Activated CD4-positive, alpha-beta memory T cell treated with anti-CD3 and anti-CD28 coated beads for 36 hours (primary cell): ENCODE results near the gene CTAGE9. TPM values are rescaled to one million over a fixed set of nuclear protein-coding genes. Genes with fewer than 3 reads are reported as not detected.
A peak's percentile ranks its signal among the peaks of the same experiment; 100 is the strongest.
"Not testable (repeated sequence)": the region's sequence is repeated elsewhere in the genome, so short reads cannot be mapped to it uniquely, and the experiment has no call there.

Experiments used
- CTCF ChIA-PET: fragments of 350-600 bp; sonication (Branson Sonifier 250); formaldehyde crosslinking; loops from one replicate; lab custom pipeline; 2021; ENCODE audit warnings: antibody characterized with exemption, inconsistent platforms; lab: Charles Lee
- POLR2A ChIA-PET: fragments of 350-600 bp; sonication (Branson Sonifier 250); formaldehyde crosslinking; loops from one replicate; lab custom pipeline; 2021; ENCODE audit warnings: antibody characterized with exemption; lab: Charles Lee
- DNase-seq: peaks from one replicate; pipeline ENCODE4 v3.0.0-alpha.2; 2020
- H3K27ac Mint-ChIP-seq: one replicate; pipeline ENCODE4 v1.8.0; 2021; ENCODE audit warnings: mixed read lengths
- H3K27me3 Mint-ChIP-seq: one replicate; pipeline ENCODE4 v1.8.0; 2021; ENCODE audit warnings: mixed read lengths
- H3K36me3 Mint-ChIP-seq: one replicate; pipeline ENCODE4 v1.8.0; 2021; ENCODE audit warnings: mixed read lengths
- H3K4me1 Mint-ChIP-seq: one replicate; pipeline ENCODE4 v1.8.0; 2021; ENCODE audit warnings: low read depth, mixed read lengths
- H3K4me3 Mint-ChIP-seq: one replicate; pipeline ENCODE4 v1.8.0; 2021; ENCODE audit warnings: mild to moderate bottlenecking, mixed read lengths
- H3K9me3 Mint-ChIP-seq: one replicate; pipeline ENCODE4 v1.8.0; 2021; ENCODE audit warnings: mixed read lengths
- intact Hi-C: fragments of 100-400 bp; cut with micrococcal nuclease; formaldehyde crosslinking; loops from one replicate; pipeline ENCODE4 v1.15.1; 2023
- total RNA-seq, 2 experiments: library from RNA; stranded (reverse); gene quantifications; one replicate each; pipeline ENCODE4 v1.2.3, GENCODE V29; 2021

CTAGE9 gene
- total RNA-seq, 2 experiments from 2014 or later = not detected

GRCh38 chr6:131724114-131724513 is 13.3 kb upstream of the CTAGE9 start:
- Mint-ChIP-seq H3K9me3 (peaks cover 2% of the 10 kb centered on the region), H3K27me3 (no peaks in the 10 kb centered on the region), H3K36me3 (peaks cover 5% of the 10 kb centered on the region), H3K4me1 (peaks cover 2% of the 10 kb centered on the region), H3K27ac (no peak overlapping the region), H3K4me3 (no peak overlapping the region)
- ChIA-PET POLR2A (no interaction called here), CTCF (no interaction called here)
- DNase-seq = no peak
- intact Hi-C loops = no loop called here

DNA sequence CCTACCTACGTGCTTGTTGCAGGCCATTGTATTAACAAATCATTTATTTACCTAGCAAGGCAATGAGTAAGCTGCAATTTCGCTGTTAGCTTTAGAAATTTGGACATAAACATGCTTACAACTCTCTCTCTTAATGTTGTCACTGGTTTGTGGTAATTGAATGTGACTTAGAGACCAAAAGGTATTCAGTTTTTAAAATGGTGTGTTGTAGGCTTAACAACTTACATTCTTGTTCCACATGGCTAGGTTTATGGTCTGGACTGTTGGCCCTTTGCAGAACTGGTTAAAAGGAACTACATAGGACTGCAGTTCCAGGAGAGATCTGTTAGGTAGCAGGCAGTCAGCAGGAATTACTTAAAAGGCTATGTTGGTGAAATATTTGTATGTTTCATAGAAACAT is 10.3 kb upstream of the CTAGE9 start:
- no peak for DNase-seq
- POLR2A ChIA-PET = no interaction called here
- no peaks in the 10 kb centered on the region for H3K4me1 Mint-ChIP-seq
- CTCF ChIA-PET = interaction anchor here (0.8 kb wide), 1 partner anchor 10 kb away, joined by 3 read pairs; no protein-coding TSS in a partner anchor
- intact Hi-C loops = no loop called here
- no peak overlapping the region for H3K4me3 Mint-ChIP-seq
- no peak overlapping the region for H3K27ac Mint-ChIP-seq
- H3K27me3 Mint-ChIP-seq = no peaks in the 10 kb centered on the region
- peaks cover 1% of the 10 kb centered on the region for H3K36me3 Mint-ChIP-seq
- peaks cover under 1% of the 10 kb centered on the region for H3K9me3 Mint-ChIP-seq

DNA sequence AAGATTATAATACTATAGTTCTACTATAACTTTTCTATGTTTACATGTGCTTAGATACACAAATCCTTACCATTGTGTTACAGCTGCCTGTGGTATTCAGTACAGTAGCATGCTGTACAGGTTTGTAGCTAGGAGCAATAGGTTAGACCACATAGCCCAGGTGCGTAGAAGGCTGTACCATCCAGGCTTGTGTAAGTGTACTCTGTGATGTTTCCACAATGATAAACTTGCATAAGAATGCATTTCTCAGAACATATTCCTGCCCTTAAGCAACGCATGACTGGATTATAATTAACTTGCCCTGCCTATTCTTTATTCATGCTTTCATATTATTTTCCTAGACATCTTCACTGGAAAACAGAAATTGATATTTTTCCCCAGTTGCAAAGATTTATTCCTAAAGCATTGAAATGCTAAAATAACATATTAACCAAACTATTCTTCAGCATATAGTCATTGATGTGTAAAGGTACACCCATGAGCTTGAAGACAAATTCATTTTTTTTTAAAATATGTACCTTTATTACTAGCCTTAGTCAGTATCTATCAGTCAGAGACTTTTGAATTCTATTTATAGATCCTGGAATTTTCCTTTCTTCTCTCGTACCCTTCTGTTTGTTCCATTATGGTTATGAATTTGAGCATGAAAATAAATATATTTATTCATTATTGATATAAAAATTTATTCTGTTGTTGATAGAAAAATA is 7.2 kb upstream of the CTAGE9 start:
- no peaks in the 10 kb centered on the region for H3K4me1 Mint-ChIP-seq
- CTCF ChIA-PET = no interaction called here
- POLR2A ChIA-PET = no interaction called here

DNA sequence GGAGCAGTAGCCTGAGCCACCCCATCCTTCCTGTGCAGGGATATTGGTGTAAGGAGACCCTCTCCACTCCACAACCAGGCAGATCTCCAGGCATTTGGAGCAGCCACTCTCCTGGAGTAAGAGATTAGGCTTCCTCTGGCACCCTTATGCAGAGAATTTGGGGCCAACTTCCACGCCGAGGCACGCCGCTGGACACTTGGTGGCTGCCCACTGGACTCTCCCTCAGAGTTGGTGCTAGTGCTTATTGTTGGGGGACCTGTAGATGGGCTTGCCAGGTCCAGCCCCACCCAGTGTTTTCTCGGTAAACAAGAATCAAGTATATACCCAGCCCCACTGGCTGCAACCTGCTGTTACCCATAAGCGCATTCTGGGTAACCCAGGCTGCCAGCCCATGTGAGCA is 4.8 kb upstream of the CTAGE9 start:
- DNase-seq, H3K4me1 Mint-ChIP-seq, H3K4me3 Mint-ChIP-seq, CTCF ChIA-PET, H3K9me3 Mint-ChIP-seq, POLR2A ChIA-PET, H3K27me3 Mint-ChIP-seq, H3K36me3 Mint-ChIP-seq, intact Hi-C loops, H3K27ac Mint-ChIP-seq: not testable (repeated sequence)

More for the DNA sequence above, 7.2 kb upstream of the CTAGE9 start:
- intact Hi-C loops = no loop called here
- Mint-ChIP-seq H3K9me3 (no peaks in the 10 kb centered on the region), H3K36me3 (no peaks in the 10 kb centered on the region), H3K27ac (no peak overlapping the region), H3K27me3 (no peaks in the 10 kb centered on the region), H3K4me3 (no peak overlapping the region)
- DNase-seq = no peak

DNA sequence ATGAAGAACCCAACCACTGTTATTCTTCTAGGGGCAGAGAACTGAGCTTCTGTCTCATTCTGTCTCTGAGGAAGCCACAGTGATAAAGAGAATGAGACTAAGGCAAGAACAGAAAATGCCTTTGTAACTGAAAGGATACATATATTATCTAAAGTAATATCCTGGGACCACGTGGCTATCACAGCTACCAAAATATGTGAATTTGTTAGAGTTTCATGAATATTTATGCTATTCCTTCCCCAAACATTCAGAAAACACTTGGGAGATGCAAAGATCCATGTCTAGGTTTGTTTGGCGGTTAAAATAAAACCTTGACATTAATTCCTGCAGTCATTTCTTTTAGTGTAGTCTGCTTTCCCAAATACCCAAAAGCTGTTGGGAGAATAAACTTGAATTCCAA is 6.9 kb downstream of the CTAGE9 start:
- H3K9me3 Mint-ChIP-seq, H3K27ac Mint-ChIP-seq, H3K4me3 Mint-ChIP-seq, DNase-seq, CTCF ChIA-PET, H3K27me3 Mint-ChIP-seq, H3K36me3 Mint-ChIP-seq, POLR2A ChIA-PET, H3K4me1 Mint-ChIP-seq, intact Hi-C loops: not testable (repeated sequence)

DNA sequence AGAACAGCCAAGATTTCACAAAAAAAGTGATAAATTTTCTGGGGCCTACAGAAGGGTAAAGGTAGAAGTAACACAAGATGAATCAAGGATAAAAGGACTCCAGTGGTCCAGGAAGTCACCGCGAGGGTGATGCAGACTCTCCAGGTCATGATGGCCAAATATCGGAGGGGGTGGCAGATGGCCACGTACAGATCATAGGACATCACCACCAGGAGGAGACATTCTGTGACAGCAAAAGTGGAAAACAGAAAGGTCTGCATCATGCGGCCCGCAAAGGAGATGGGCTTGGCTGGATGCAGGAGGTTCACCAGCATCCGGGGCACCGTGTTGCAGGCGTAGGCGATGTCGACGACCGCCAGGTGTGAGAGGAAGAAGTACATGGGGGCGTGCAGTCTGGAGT is 10.0 kb downstream of the CTAGE9 start:
- H3K9me3 Mint-ChIP-seq, H3K27me3 Mint-ChIP-seq, H3K36me3 Mint-ChIP-seq, H3K4me3 Mint-ChIP-seq, H3K27ac Mint-ChIP-seq, POLR2A ChIA-PET, H3K4me1 Mint-ChIP-seq, DNase-seq, intact Hi-C loops, CTCF ChIA-PET: not testable (repeated sequence)

GRCh38 chr6:131696956-131697355 is 13.9 kb downstream of the CTAGE9 start:
- no peaks in the 10 kb centered on the region for H3K36me3 Mint-ChIP-seq
- CTCF ChIA-PET = interaction anchor here (2.8 kb wide), 1 partner anchor 213 kb away, joined by 42 read pairs; no protein-coding TSS in a partner anchor
- no peaks in the 10 kb centered on the region for H3K27me3 Mint-ChIP-seq
- intact Hi-C loops = no loop called here
- H3K4me1 Mint-ChIP-seq = no peaks in the 10 kb centered on the region
- POLR2A ChIA-PET = no interaction called here
- H3K4me3 Mint-ChIP-seq = no peak overlapping the region
- H3K27ac Mint-ChIP-seq = no peak overlapping the region
- H3K9me3 Mint-ChIP-seq = no peaks in the 10 kb centered on the region
- no peak for DNase-seq

- intact Hi-C loops = loop anchor here (1.0 kb wide), 1 partner anchor 215 kb away; no protein-coding TSS in a partner anchor
- no peak overlapping the region for H3K4me3 Mint-ChIP-seq
- CTCF ChIA-PET = interaction anchor here (0.6 to 3.1 kb wide), 16 partner anchors 10 to 585 kb away, joined by 3 to 42 read pairs (median 4); partner anchors contain the start of gene ENPP1
Measured at GRCh38 chr6:131694832-131695426, 15.9 kb downstream of the CTAGE9 start.

GRCh38 chr6:131693384-131693783 is 17.4 kb downstream of the CTAGE9 start:
- intact Hi-C loops = no loop called here
- Mint-ChIP-seq H3K4me3 (no peak overlapping the region), H3K4me1 (peaks cover 5% of the 10 kb centered on the region), H3K36me3 (no peaks in the 10 kb centered on the region), H3K27me3 (no peaks in the 10 kb centered on the region), H3K9me3 (no peaks in the 10 kb centered on the region), H3K27ac (no peak overlapping the region)
- ChIA-PET POLR2A (no interaction called here), CTCF (interaction anchor here (1.5 to 3.1 kb wide), 2 partner anchors 217 to 222 kb away, joined by 7 to 24 read pairs; no protein-coding TSS in a partner anchor)
- DNase-seq = no peak

More at GRCh38 chr6:131694832-131695426, 15.9 kb downstream of the CTAGE9 start:
- Mint-ChIP-seq H3K27ac (no peak overlapping the region), H3K4me1 (no peaks in the 10 kb centered on the region), H3K36me3 (no peaks in the 10 kb centered on the region), H3K9me3 (no peaks in the 10 kb centered on the region), H3K27me3 (no peaks in the 10 kb centered on the region)
- peak; percentile 45 for DNase-seq
- POLR2A ChIA-PET = no interaction called here

DNA sequence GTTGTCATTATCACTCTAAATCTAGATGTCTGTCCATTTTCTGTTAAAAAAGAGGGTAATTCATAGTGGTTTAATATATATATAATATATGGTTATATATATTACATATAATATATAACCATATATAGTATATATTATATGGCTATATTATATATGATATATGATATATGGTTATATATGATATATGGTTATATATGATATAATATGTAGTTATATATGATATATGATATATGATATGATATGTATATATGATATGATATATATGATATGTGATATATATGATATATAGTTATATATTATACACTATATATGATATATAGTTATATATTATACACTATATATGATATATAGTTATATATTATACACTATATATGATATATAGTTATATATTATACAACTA is 18.2 kb downstream of the CTAGE9 start:
- Mint-ChIP-seq H3K27ac (no peak overlapping the region), H3K4me3 (no peak overlapping the region), H3K27me3 (no peaks in the 10 kb centered on the region), H3K4me1 (peaks cover 11% of the 10 kb centered on the region), H3K36me3 (no peaks in the 10 kb centered on the region), H3K9me3 (no peaks in the 10 kb centered on the region)
- no peak for DNase-seq
- intact Hi-C loops = no loop called here
- CTCF ChIA-PET = no interaction called here
- POLR2A ChIA-PET = no interaction called here

DNA sequence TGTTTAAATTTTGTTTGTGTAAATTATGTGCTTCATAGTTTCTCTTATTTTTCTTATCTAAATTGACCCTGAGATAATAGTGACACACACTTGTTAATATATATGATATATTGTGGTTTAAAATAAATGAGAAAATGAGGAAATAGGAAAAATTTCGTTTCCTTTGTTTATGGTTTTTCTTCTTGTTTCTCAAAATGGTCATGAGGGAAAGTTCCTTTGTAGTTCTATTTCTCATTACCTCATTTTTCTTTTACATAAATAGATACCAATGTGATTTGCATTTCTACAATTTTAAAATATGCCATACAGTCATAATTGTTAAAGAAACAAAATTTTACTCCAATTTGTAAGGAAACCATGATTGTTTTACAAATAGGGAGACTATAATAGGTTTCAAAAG is 18.8 kb downstream of the CTAGE9 start:
- no peak overlapping the region for H3K27ac Mint-ChIP-seq
- no peaks in the 10 kb centered on the region for H3K36me3 Mint-ChIP-seq
- H3K27me3 Mint-ChIP-seq = no peaks in the 10 kb centered on the region
- ChIA-PET CTCF (no interaction called here), POLR2A (no interaction called here)
- intact Hi-C loops = no loop called here
- peaks cover 14% of the 10 kb centered on the region for H3K4me1 Mint-ChIP-seq
- H3K9me3 Mint-ChIP-seq = no peaks in the 10 kb centered on the region
- DNase-seq = no peak
- H3K4me3 Mint-ChIP-seq = no peak overlapping the region

DNA sequence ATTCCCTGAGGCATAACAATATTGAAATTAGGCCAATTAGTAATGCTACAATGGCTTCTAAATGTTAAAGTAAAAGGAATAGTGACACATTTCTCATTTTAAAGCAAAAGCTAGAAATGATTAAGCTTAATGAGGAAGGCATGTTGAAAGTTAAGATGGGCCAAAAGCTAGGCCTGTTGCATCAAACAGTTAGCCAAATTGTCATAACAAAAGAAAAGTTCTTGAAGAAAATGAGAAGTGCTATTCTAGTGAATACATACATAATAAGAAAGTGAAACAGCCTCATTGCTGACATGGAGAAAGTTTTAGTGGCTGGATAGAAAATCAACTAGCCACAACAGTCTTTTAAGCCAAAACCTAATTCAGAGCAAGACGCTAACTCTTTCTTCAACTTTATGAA is 22.5 kb downstream of the CTAGE9 start:
- ChIA-PET CTCF (interaction anchor here (1.0 to 2.4 kb wide), 4 partner anchors 48 to 222 kb away, joined by 3 to 8 read pairs (median 6); partner anchors contain the start of gene MED23), POLR2A (no interaction called here)
- no peaks in the 10 kb centered on the region for H3K9me3 Mint-ChIP-seq
- H3K4me3 Mint-ChIP-seq = no peak overlapping the region
- DNase-seq = no peak
- peaks cover 18% of the 10 kb centered on the region for H3K4me1 Mint-ChIP-seq
- intact Hi-C loops = loop anchor here (1.0 to 5.0 kb wide), 6 partner anchors 48 to 809 kb away; partner anchors contain the start of genes ENPP1 and MED23
- H3K27ac Mint-ChIP-seq = peak overlapping the region; percentile 34
- H3K36me3 Mint-ChIP-seq = no peaks in the 10 kb centered on the region
- H3K27me3 Mint-ChIP-seq = no peaks in the 10 kb centered on the region
